Caco-2 (cell line): ENCODE data around the gene SPSB2. TPM values are rescaled to one million over a fixed set of nuclear protein-coding genes. Genes with fewer than 3 reads are reported as not detected.

ENCODE experiments used
- BruUV-seq: library from RNA; stranded (reverse); fragments of 400-500 nt; replicated peaks from 2 replicates; lab custom pipeline; 2021; lab: Mats Ljungman, UMichigan
- CTCF ChIA-PET: fragments of 300-600 bp; sonication (Branson Sonifier 250); formaldehyde crosslinking; loops from one replicate; lab custom pipeline; 2022; ENCODE audit warnings: antibody characterized with exemption; lab: Charles Lee
- POLR2A ChIA-PET: fragments of 300-600 bp; sonication (Branson Sonifier 250); formaldehyde crosslinking; loops from one replicate; lab custom pipeline; 2022; ENCODE audit warnings: antibody characterized with exemption; lab: Charles Lee
- DNase-seq, 2 experiments: peaks; one replicate each; pipeline versions ENCODE4 v3.0.0 to v3.0.0-alpha.2; 2020 to 2022
- H3K27me3 ChIP-seq: replicated peaks from 2 replicates; pipeline ENCODE4 v1.6.0; 2011; ENCODE audit warnings: low read length; ENCODE audit not compliant: control insufficient read depth, insufficient read depth
- H3K36me3 ChIP-seq: 2 replicates; pipeline ENCODE4 v1.5.1; 2011; ENCODE audit warnings: low read length; ENCODE audit not compliant: control insufficient read depth, insufficient read depth
- H3K4me1 ChIP-seq: fragments of 250-450 bp; sonication (Bioruptor Pico); 2 replicates; pipeline ENCODE4 v1.5.1; 2020; ENCODE audit warnings: mild to moderate bottlenecking
- H3K4me3 ChIP-seq: 2 replicates; pipeline ENCODE4 v1.5.1; 2011; ENCODE audit warnings: low read depth, mild to moderate bottlenecking, control low read depth, low read length
- H3K9me3 ChIP-seq: fragments of 250-450 bp; sonication (Bioruptor Pico); 2 replicates; pipeline ENCODE4 v1.5.1; 2020; ENCODE audit warnings: mild to moderate bottlenecking, moderate library complexity
- H3K27ac Mint-ChIP-seq: one replicate; pipeline ENCODE4 v1.8.0; 2022; ENCODE audit warnings: mixed read lengths; ENCODE audit not compliant: unreplicated experiment
- H3K27me3 Mint-ChIP-seq: one replicate; pipeline ENCODE4 v1.8.0; 2022; ENCODE audit warnings: mixed read lengths; ENCODE audit not compliant: insufficient read depth, unreplicated experiment
- H3K36me3 Mint-ChIP-seq: one replicate; pipeline ENCODE4 v1.8.0; 2022; ENCODE audit warnings: mild to moderate bottlenecking, mixed read lengths; ENCODE audit not compliant: insufficient read depth, unreplicated experiment
- H3K4me1 Mint-ChIP-seq: one replicate; pipeline ENCODE4 v1.8.0; 2022; ENCODE audit warnings: low read depth, mixed read lengths; ENCODE audit not compliant: unreplicated experiment
- H3K4me3 Mint-ChIP-seq: one replicate; pipeline ENCODE4 v1.8.0; 2022; ENCODE audit warnings: mild to moderate bottlenecking, moderate library complexity, mixed read lengths; ENCODE audit not compliant: unreplicated experiment
- H3K9me3 Mint-ChIP-seq: one replicate; pipeline ENCODE4 v1.8.0; 2022; ENCODE audit warnings: mixed read lengths; ENCODE audit not compliant: unreplicated experiment
- CTCF ChIP-seq, 2 experiments: fragments of 200-600 bp in 1 of 2; IDR thresholded peaks; 1 replicate in 1 of 2; 2 replicates in 1 of 2; pipeline versions ENCODE4 v1.5.1 to v1.8.0; 2011 to 2022; ENCODE audit warnings: antibody characterized with exemption in 1 of 2, control low read depth in 1 of 2, inconsistent platforms in 1 of 2, low read depth in 1 of 2, low read length in 1 of 2, mild to moderate bottlenecking in 1 of 2, moderate library complexity in 1 of 2; ENCODE audit not compliant: insufficient read depth in 1 of 2, severe bottlenecking in 1 of 2, unreplicated experiment in 1 of 2
- intact Hi-C: fragments of 100-400 bp; cut with micrococcal nuclease; formaldehyde crosslinking; loops from one replicate; pipeline ENCODE4 v1.10.0; 2022; ENCODE audit not compliant: unreplicated experiment
- total RNA-seq: library from RNA; stranded (reverse); gene quantifications from 2 replicates; pipeline ENCODE4 v1.2.3, GENCODE V29; 2022

The SPSB2 gene
- total RNA-seq, 1 experiment from 2014 or later, result 23.7 TPM

GRCh38 chr12:6837370-6838060 is 35.6 kb downstream of the SPSB2 start:
- Mint-ChIP-seq H3K4me1 (peaks cover 20% of the 10 kb centered on the region), H3K9me3 (no peaks in the 10 kb centered on the region), H3K27ac (no peak overlapping the region), H3K4me3 (no peak overlapping the region), H3K36me3 (peaks cover 33% of the 10 kb centered on the region), H3K27me3 (no peaks in the 10 kb centered on the region)
- no peak for DNase-seq
- POLR2A ChIA-PET, result no interaction called here
- CTCF ChIA-PET, result interaction anchor here (0.7 to 4.4 kb wide), 3 partner anchors 14 to 84 kb away, joined by 3 to 35 read pairs (median 3); partner anchors contain the start of genes CDCA3, MLF2, SPSB2 and USP5
- peaks cover 13% of the 10 kb centered on the region for H3K4me1 ChIP-seq
- H3K36me3 ChIP-seq, result no peaks in the 10 kb centered on the region
- no peak for TF ChIP-seq CTCF (IDR thresholded peaks at IDR 0.05; ENCODE audit: insufficient read depth in 1 of 2, low read depth in 1 of 2, low read length in 1 of 2, severe bottlenecking in 1 of 2, unreplicated experiment in 1 of 2)
- H3K4me3 ChIP-seq, result no peak overlapping the region
- no TSS peak for BruUV-seq
- H3K27me3 ChIP-seq, result no peaks in the 10 kb centered on the region
- no peaks in the 10 kb centered on the region for H3K9me3 ChIP-seq
- intact Hi-C loops, result no loop called here

- Mint-ChIP-seq H3K4me1 (peaks cover 20% of the 10 kb centered on the region), H3K36me3 (peaks cover 31% of the 10 kb centered on the region), H3K9me3 (no peaks in the 10 kb centered on the region), H3K27ac (no peak overlapping the region), H3K4me3 (no peak overlapping the region), H3K27me3 (no peaks in the 10 kb centered on the region)
- ChIA-PET CTCF (interaction anchor here (0.6 to 4.4 kb wide), 5 partner anchors 15 to 121 kb away, joined by 3 to 35 read pairs (median 3); partner anchors contain the start of genes CDCA3, MLF2, SPSB2 and USP5), POLR2A (interaction anchor here (0.7 kb wide), 1 partner anchor 14 kb away, joined by 4 read pairs; the partner anchor contains the start of gene CDCA3)
- no peak for TF ChIP-seq CTCF (IDR thresholded peaks at IDR 0.05; ENCODE audit: insufficient read depth in 1 of 2, low read depth in 1 of 2, low read length in 1 of 2, severe bottlenecking in 1 of 2, unreplicated experiment in 1 of 2)
- no peaks in the 10 kb centered on the region for H3K9me3 ChIP-seq
- no peak for DNase-seq
- no peaks in the 10 kb centered on the region for H3K36me3 ChIP-seq
- intact Hi-C loops, result no loop called here
- no peaks in the 10 kb centered on the region for H3K27me3 ChIP-seq
- H3K4me3 ChIP-seq, result no peak overlapping the region
- BruUV-seq, result no TSS peak
- H3K4me1 ChIP-seq, result peaks cover 6% of the 10 kb centered on the region
Measured at GRCh38 chr12:6836851-6837250, 36.3 kb downstream of the SPSB2 start.

DNA sequence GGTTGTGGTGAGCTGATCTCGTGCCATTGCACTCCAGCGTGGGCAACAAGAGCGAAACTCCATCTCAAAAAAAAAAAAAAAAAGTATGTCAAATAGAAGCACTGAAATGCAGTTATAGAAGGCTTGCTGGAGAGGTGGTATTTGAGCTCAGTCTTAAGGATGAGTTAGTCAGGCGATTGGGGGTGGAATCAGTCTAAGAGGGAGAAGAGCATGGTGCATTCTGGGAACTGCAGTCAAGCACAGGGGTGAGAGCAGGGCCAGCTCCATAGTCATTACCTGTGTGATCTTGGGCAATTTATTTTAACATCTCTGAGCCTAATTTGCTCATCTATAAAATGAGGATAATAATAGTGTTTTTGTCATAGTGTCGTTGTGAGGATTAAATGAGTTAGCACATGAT is 38.2 kb downstream of the SPSB2 start:
- Histone ChIP-seq H3K27me3 (no peaks in the 10 kb centered on the region), H3K4me3 (no peak overlapping the region), H3K36me3 (no peaks in the 10 kb centered on the region; the same call in 1 of the 2 replicates), H3K9me3 (no peaks in the 10 kb centered on the region), H3K4me1 (peaks cover 8% of the 10 kb centered on the region)
- Mint-ChIP-seq H3K36me3 (peaks cover 35% of the 10 kb centered on the region), H3K27ac (peak overlapping the region; percentile 21), H3K27me3 (no peaks in the 10 kb centered on the region), H3K4me3 (no peak overlapping the region), H3K4me1 (peaks cover 20% of the 10 kb centered on the region), H3K9me3 (no peaks in the 10 kb centered on the region)
- BruUV-seq, result no TSS peak
- CTCF ChIA-PET, result interaction anchor here (0.6 to 4.4 kb wide), 11 partner anchors 8 to 151 kb away, joined by 3 to 35 read pairs (median 5); partner anchors contain the start of genes GPR162, MLF2 and SPSB2
- DNase-seq, result no peak
- intact Hi-C loops, result loop anchor here (1.0 to 2.0 kb wide), 3 partner anchors 16 to 100 kb away; partner anchors contain the start of genes CDCA3 and MLF2
- POLR2A ChIA-PET, result interaction anchor here (0.7 to 1.5 kb wide), 2 partner anchors 16 to 111 kb away, joined by 5 read pairs; partner anchors contain the start of genes CDCA3 and COPS7A
- TF ChIP-seq CTCF (IDR thresholded peaks at IDR 0.05; ENCODE audit: insufficient read depth in 1 of 2, low read depth in 1 of 2, low read length in 1 of 2, severe bottlenecking in 1 of 2, unreplicated experiment in 1 of 2), result no peak
